Osteocyte (in vitro differentiated cells): ENCODE results near the gene TMEM63A. TPM values are rescaled to one million over a fixed set of nuclear protein-coding genes. Genes with fewer than 3 reads are reported as not detected.

Source experiments
- DNase-seq: peaks from one replicate; pipeline ENCODE4 v3.0.0; 2021; ENCODE audit warnings: mixed read lengths; ENCODE audit not compliant: unreplicated experiment; ENCODE audit errors: extremely low spot score
- H3K27ac Mint-ChIP-seq: one replicate; pipeline ENCODE4 v1.8.0; 2021; ENCODE audit warnings: mild to moderate bottlenecking, mixed read lengths; ENCODE audit not compliant: unreplicated experiment
- H3K27me3 Mint-ChIP-seq: one replicate; pipeline ENCODE4 v1.8.0; 2021; ENCODE audit warnings: mixed read lengths; ENCODE audit not compliant: unreplicated experiment
- H3K36me3 Mint-ChIP-seq: one replicate; pipeline ENCODE4 v1.8.0; 2021; ENCODE audit warnings: mixed read lengths; ENCODE audit not compliant: unreplicated experiment
- H3K4me1 Mint-ChIP-seq: one replicate; pipeline ENCODE4 v1.8.0; 2021; ENCODE audit warnings: mixed read lengths; ENCODE audit not compliant: unreplicated experiment
- H3K4me3 Mint-ChIP-seq: one replicate; pipeline ENCODE4 v1.8.0; 2021; ENCODE audit warnings: mild to moderate bottlenecking, moderate library complexity, mixed read lengths; ENCODE audit not compliant: unreplicated experiment
- H3K9me3 Mint-ChIP-seq: one replicate; pipeline ENCODE4 v1.8.0; 2021; ENCODE audit warnings: mixed read lengths; ENCODE audit not compliant: unreplicated experiment
- total RNA-seq: library from RNA; stranded (reverse); gene quantifications from 2 replicates; pipeline ENCODE4 v1.2.1, GENCODE V29; 2021
- TF ChIP-seq, protein P1 (sequence below): fragments of 200-600 bp; sonication (generic); IDR thresholded peaks from 2 replicates; pipeline ENCODE4 v1.5.0; 2021; ENCODE audit warnings: antibody characterized with exemption, mild to moderate bottlenecking, moderate library complexity

Gene TMEM63A
- total RNA-seq, 1 donor from 2014 or later = 54.8 TPM

DNA sequence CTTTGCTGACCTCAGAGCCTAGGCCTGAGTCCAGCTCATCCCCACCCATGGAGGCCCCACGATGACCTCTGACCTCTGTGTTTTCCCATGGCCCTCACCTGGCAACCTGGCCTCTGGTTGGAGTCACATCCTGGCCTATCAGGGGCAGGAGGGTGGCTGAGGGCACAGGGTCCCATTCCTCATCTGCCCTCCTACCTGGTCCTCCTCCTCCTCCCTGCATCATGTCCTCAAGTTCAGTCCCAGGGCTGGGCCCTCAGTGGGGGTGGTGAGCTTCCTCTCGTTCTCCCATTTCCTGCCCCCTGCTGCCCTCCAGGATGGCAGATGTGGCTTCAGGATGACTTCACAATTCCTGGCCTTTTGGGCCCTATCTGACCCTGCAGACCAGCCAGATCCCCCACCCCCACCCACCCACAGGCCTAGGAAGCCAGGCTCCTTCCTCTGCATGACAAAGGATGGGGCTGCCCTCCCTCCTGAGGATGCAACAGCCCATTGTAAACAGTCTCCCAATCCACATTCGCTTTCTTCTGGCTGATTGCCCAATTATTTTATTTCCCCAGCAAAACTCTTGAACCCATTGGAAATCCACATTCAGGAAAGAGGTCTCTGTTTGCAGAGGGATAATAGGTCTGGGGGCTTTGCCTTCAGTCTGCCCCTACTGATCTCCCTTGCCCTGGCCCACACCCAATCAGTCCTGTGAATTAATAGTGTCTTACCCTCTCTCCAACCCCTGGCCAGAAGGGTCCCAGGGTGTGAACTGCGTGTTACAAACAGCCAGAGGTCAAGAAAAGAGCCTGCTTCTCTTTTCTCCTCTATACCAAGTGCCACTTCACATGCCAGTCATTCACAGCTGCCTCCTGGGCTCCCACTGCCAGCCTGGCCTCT lies 17.1 kb upstream of the TMEM63A start:
- Mint-ChIP-seq H3K27me3 (no peaks in the 10 kb centered on the region), H3K27ac (no peak overlapping the region), H3K4me3 (no peak overlapping the region), H3K4me1 (no peaks in the 10 kb centered on the region), H3K36me3 (no peaks in the 10 kb centered on the region), H3K9me3 (no peaks in the 10 kb centered on the region)
- TF ChIP-seq, protein P1, sequence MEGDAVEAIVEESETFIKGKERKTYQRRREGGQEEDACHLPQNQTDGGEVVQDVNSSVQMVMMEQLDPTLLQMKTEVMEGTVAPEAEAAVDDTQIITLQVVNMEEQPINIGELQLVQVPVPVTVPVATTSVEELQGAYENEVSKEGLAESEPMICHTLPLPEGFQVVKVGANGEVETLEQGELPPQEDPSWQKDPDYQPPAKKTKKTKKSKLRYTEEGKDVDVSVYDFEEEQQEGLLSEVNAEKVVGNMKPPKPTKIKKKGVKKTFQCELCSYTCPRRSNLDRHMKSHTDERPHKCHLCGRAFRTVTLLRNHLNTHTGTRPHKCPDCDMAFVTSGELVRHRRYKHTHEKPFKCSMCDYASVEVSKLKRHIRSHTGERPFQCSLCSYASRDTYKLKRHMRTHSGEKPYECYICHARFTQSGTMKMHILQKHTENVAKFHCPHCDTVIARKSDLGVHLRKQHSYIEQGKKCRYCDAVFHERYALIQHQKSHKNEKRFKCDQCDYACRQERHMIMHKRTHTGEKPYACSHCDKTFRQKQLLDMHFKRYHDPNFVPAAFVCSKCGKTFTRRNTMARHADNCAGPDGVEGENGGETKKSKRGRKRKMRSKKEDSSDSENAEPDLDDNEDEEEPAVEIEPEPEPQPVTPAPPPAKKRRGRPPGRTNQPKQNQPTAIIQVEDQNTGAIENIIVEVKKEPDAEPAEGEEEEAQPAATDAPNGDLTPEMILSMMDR = no peak
- no peak for DNase-seq

DNA sequence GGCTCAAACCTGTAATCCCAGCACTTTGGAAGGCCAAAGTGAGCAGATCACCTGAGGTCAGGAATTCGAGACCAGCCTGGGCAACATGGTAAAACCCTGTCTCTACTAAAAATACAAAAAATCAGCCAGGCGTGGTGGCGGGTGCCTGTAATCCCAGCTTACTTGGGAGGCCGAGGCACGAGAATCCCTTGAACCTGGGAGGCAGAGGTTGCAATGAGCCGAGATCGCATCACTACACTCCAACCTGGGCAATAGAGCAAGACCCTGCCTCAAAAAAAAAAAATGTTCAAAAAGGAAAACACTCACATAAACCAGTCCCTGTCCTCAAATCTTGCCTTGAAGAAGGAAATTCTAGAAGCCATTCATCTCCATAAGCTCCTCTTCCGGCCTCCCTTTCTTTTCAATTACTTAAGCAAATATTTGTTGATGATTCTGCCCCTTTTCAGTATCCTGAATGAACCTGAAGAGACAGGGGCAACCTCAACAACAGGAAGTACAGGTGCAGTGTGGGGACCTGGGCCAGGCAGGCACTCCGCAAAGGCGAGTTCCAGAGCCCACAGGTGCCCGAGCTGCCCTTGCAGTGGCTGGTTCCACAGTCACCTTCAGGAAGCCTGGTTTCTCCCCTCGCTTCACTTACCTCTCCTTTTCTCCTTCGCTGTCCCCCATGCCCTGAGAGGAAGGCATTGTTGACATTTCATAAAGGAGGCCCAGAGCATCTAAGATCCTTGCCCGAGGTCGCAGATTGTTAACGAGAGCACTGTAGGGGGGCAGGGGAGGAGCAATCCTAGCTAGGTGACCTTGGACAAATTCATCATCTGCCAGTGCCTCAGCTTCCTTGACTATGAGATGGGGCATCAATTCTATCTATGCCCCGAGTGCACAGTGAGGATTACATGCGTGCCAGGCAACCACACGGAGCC lies 15.7 kb upstream of the TMEM63A start:
- H3K36me3 Mint-ChIP-seq = no peaks in the 10 kb centered on the region
- no peaks in the 10 kb centered on the region for H3K27me3 Mint-ChIP-seq
- no peak overlapping the region for H3K4me3 Mint-ChIP-seq
- no peak for DNase-seq
- no peak overlapping the region for H3K27ac Mint-ChIP-seq
- H3K9me3 Mint-ChIP-seq = no peaks in the 10 kb centered on the region
- no peaks in the 10 kb centered on the region for H3K4me1 Mint-ChIP-seq
- TF ChIP-seq, protein P1 = no peak

DNA sequence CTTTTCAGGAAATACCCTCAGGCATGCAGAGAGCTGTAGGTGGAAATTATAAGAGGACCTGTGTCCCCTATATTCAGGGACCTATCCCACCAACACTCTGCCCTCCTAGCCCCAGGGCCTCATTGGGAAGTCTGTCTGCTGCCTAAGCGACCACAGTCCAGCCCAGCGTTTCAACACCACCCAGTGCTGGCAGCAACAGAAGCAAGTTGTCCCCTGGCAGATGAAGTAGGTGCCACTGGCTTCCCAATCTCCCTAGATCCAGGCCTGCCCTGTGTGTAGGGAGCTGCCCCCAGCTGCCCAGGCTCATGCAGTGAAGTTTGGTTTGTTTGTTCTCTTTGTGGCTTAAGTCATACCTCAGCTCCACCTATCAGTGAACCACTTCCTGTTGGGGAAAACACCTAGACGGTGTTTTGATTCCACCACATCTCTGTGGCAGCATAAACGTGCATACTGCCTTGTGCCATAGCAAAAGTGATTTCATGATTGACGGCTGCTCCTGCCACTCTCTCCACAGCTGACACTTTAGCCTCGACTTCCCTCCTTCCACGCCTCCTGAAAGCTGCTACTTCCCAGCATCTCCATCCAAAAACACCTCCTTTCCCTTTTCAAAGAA lies 14.9 kb upstream of the TMEM63A start:
- Mint-ChIP-seq H3K4me3 (no peak overlapping the region), H3K36me3 (no peaks in the 10 kb centered on the region), H3K27me3 (no peaks in the 10 kb centered on the region), H3K9me3 (no peaks in the 10 kb centered on the region), H3K27ac (no peak overlapping the region), H3K4me1 (no peaks in the 10 kb centered on the region)
- DNase-seq = no peak
- TF ChIP-seq, protein P1 = no peak

DNA sequence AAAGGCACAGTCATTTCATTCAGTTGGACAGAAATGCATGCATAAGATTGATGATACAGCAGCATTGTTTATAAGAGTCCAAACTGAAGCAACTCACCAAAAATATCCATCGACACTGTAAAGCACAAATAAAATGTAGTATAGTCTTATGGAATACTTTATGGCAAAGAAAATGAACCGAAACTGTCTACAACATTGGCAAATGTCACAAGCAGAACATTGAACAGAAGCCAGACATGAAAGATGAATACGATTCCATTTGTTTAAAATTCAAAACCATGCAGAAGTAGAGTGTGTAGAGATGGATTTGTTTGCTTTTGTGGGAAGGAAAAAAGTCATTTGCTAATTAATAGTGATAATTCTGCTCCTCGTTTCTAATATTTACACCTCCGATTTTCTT lies 14.3 kb upstream of the TMEM63A start:
- Mint-ChIP-seq H3K4me3 (no peak overlapping the region), H3K4me1 (no peaks in the 10 kb centered on the region), H3K9me3 (no peaks in the 10 kb centered on the region), H3K36me3 (no peaks in the 10 kb centered on the region), H3K27ac (no peak overlapping the region), H3K27me3 (no peaks in the 10 kb centered on the region)
- no peak for DNase-seq
- TF ChIP-seq, protein P1 = no peak
